ENCODE data around the gene MPPED2.

The MPPED2 gene

DNA sequence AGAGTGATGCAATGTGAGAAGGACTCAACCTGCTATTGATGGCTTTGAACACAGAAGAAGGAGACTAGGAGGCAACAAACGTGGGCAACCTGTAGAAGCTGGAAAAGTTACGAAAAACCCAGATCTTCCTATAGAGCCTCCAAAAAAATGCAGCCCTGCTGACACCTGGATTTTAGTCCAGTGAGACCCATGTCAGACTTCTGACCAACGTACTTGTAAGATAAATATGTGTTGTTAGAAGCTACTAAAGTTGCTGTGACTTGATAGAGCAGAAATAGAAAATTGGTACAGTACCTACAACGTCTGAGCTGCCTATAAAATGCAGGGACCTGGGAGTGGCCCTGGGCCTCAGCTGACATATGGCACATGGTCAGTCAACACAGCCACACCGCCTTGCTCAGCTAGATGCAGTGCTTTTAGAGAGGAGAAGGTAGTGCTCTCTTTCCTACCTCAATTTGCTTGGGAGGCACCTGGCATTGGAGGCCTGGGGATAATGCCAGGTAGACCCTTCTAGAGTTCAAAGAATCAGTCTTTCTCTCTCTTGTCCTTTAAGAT is 165.8 kb downstream of the MPPED2 start:
- no peak for DNase-seq (ENCODE audit: low read depth)

GRCh38 chr11:30414806-30415205 is 171.3 kb downstream of the MPPED2 start:
- no peak for DNase-seq (ENCODE audit: low read depth)

DNA sequence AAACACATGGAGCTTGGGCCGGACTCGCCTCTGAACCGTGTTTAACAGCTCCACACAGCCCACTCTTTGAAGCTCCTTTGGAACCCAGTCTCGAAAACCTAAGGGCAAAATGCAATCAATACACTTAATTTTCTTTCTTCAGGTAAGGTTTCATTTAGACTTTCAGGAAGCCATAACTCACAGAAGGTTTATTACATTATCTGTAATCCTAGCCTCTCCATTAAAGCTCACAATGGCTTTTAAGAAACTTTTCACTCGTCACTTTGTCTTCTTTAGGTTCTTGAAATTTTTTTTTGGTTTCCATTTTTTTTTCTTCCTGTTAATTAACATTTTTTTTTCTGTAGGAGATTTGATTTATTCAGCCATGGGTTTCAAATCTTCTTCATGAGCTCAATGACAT is 171.9 kb downstream of the MPPED2 start:
- DNase-seq (ENCODE audit: low read depth): no peak

GRCh38 chr11:30412509-30412908 is 173.6 kb downstream of the MPPED2 start:
- no peak for DNase-seq (ENCODE audit: low read depth)

DNA sequence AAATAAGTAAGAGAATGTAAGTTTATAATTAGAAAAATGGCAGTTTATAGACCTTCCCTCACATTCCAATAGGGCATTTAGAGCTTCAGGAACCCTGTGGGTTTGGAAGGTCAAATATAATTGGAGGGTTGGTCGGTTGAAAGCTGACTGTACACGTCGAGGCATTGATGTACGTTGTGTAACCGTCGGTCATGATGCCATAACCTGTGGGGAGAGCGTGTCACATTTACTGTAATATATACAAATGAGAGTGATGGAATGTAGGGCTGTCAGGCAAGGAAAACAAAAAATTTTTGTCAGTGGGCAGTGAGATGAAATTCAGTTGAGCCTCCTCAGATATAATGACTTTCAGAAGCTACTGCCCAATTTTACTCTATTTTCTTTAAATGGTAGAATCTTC is 174.8 kb downstream of the MPPED2 start:
- no peak for DNase-seq (ENCODE audit: low read depth)

DNA sequence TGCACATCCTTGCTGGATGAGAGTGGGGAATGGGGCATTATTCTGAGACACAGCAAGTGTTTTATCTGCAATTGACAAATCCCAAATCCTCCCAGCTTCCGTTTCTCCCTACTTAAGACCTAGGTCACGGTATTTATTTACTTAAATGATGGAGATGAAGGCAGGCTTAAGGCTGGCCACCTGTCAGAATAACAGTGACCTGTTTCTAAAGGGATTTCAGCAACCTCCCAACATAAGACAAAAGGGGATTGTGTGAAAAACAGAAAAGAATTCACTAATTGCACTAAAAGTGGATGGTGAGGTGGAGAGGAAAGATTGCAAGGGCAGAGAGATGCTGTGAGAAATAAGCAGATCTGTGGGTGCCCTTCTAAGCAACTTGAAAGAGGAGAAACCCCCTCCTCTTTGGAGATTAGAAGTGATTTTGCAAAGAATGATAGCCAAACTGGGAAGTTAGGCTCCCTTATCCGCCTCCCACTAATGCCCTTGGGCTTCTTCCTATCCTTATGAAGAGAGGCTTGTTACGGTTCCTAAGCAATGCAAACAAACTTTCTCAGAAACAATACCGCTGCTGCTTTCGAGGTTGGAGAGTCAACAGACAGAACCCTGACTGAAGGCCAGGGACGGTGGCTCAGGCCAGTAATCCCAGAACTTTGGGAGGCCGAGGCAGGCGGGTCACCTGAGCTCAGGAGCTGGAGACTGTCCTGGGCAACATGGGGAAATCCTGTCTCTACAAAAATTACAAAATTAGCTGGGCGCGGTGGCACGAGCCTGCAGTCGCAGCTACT is 179.0 kb downstream of the MPPED2 start:
- no peak for DNase-seq (ENCODE audit: low read depth)

GRCh38 chr11:30405385-30405784 is 180.8 kb downstream of the MPPED2 start:
- DNase-seq (ENCODE audit: low read depth): no peak

DNA sequence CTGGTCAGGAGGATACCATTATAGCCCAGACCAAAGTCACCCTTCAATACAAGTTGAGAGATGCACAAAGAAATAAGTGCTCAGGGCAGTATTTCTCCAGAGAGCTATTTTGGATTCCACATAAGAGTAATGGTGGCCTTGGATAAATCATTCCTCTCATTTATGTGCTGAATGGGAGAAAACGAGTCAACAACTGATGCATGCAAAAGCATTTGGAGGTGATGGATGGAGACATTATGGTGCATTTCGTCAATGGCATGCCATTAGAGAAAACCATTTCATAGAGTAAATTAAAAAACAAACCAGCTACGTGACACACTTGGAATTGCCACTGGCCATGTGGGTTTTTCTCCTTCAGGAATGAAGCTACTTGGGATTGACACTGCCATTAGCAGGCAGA is 182.0 kb downstream of the MPPED2 start:
- DNase-seq (ENCODE audit: low read depth): no peak

DNA sequence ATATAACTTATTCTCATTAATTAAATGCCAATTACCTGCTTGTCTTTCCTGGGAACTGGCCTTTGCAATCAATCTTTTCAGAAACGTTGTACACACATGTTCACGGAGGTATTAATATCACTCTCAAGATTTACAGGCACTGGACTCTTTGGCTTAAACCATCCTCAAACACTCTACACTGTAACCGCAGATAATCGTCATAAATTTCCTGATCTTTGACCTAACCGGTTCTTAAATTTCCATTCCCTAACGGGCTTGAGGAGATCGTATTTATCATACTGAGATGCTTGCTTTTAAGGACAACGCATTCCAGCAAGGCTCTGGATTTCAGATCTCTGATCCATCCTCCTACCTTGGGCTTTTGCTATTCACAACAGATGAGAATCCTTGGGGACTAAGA is 190.4 kb downstream of the MPPED2 start:
- no peak for DNase-seq (ENCODE audit: low read depth)

DNA sequence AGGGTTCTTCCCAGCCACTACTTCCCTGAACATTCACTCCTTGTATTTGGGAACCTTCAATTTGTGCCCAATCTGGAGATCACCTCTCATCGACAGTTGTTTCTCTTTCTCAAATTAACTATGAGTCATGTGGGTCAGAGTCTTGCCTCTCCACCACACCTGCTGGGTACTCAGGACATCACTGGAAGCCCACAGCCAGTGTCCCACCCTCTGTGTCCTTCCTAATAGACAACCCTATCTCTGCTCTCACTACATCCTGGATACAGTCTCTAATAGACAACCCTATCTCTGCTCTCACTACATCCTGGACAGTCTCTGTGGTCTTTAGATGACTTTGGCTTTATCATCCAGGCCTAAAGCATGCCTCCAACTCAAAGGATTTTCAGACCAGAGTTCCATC is 193.1 kb downstream of the MPPED2 start:
- no peak for DNase-seq (ENCODE audit: low read depth)

GRCh38 chr11:30392221-30392784 is 193.8 kb downstream of the MPPED2 start:
- DNase-seq (ENCODE audit: low read depth): no peak

DNA sequence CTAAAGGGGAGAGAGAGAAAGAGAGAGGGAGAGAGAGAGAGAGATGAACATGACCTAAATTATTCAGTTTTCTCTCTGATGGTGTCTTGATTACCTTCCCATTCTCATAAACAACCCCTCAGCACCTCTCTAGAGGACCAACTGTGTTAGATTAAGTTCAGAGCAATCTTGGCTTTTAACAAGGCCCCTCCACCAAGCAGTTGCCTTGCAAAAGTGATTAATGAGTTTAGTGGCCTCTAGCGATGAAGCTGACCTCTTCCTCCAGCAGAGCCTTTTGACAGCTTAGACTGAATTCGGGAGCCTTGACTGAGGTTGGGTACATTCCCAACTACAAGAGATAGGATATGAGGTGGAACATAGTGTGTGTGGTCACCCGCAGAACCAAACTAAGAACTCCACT is 197.2 kb downstream of the MPPED2 start:
- DNase-seq (ENCODE audit: low read depth): no peak

DNA sequence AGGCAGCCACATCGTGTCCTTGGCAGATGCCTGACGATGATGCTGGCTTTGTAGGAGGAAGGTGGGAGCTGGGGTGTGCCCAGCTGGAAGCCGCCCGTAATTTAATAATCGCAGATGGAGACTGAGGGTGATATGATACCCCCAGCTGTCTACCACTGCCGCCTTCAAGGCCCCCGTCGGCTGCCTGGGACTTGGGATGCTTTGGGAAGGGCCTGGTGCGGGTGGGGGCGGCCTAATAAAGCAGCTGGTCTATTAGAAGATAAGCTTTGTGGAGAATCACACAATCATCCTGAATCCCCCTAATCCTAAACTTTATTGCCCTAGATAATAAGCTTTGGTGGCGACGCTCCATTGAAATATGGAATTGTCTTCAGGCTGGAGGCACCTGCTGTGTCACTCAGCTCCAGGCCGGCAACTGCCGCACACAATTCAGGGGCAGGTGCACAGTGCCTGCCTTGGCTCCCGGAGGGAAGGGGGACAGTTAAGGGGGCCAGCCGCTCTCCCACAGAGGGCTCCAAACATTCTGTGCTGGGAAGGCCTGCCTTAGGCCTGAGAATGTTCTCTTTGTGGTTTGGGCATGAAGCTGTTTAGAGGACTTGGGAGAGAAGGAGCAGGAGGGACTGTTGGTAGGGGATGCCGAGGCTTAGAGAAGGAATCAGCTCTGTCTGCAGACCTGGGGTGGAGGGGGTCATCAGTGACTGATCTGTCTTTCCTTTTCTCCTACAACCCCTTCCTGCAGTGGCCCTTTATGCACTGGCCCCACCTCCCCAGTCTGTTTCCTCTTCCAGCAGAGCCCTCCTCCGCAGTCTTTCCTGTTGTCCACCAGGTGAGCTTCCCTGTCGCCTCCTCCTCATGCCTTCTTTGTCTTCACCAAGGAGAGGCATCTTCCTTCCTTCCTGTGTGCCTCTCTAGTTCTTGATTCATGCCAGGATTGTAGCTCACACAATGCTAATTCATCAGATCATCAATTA is 198.0 kb downstream of the MPPED2 start:
- DNase-seq (ENCODE audit: low read depth): no peak

DNA sequence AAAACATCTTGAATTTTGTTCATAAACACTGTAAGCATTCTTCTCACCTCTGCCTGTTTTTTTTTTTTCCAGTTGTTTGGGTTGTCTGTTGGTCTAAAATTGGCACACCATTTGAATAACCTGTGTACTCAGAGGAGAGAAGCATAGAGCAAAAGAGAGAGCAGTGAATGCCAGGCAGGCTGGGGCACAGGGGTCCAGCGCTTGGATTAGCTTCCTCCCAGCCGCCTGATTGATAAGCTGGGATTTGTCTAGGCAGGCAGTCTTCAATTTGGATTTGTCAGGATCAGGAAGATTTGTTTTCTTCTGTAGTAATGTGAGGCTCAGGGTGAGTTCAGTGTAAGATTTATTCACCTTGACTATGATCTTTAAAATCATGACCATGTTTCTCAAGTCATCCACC is 204.3 kb downstream of the MPPED2 start:
- DNase-seq (ENCODE audit: low read depth): no peak

DNA sequence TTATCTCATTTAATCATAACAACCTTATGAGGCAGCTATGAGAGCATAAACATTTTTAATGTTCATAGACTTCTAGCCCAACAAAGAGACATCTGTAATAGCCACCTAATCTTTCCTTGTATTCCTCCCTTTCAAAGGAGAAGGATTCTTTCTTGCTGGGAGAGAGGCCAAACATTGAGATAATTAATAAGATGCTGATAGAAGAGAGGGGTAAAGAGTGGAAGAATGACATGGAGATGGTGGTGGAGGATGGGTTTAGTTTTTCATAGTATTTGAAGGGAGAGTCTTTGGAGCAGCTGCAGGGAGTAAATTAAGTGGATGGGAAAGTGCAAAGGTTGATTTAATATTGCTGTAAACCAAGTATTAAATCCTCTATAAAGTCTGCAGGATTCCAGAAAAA is 205.3 kb downstream of the MPPED2 start:
- DNase-seq (ENCODE audit: low read depth): no peak

DNA sequence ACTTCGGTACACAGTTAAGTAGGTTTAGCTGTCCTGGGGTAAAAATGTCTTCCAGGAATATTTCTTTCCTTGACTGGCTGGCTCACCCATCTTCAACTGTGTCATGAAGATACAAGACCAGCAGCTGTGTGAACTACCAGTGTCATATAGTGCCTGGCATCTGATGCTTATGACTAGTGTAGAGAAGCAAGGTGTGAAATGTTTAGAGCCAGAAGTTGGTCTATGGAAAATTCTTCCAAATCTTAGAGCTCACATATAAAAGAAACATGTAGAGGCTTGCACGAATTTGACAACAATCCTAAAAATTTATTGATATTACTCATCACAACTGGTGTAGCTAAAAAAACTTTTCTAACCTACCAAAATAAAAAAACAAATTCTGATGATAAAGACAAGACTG is 208.8 kb downstream of the MPPED2 start:
- no peak for DNase-seq (ENCODE audit: low read depth)

- DNase-seq (ENCODE audit: low read depth): no peak
Measured at GRCh38 chr11:30370164-30370563, 216.0 kb downstream of the MPPED2 start.

DNA sequence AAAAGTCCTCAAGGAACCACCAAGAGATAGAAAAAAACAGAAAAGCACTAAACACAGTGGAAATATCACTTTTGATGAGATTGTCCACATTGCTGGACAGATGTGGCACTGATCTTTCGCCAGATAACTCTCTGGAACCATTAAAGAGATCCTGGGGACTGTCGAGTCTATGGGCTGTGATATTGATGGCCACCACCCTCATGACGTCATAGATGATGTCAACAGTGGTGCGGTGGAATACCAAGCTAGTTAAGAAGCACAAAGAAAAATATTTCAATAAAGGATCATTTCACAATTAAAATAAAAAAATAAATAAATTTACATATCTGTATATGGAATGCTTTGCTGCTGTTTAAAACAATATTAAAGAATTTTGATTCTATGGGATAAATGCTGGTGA is 217.8 kb downstream of the MPPED2 start:
- DNase-seq (ENCODE audit: low read depth): no peak

DNA sequence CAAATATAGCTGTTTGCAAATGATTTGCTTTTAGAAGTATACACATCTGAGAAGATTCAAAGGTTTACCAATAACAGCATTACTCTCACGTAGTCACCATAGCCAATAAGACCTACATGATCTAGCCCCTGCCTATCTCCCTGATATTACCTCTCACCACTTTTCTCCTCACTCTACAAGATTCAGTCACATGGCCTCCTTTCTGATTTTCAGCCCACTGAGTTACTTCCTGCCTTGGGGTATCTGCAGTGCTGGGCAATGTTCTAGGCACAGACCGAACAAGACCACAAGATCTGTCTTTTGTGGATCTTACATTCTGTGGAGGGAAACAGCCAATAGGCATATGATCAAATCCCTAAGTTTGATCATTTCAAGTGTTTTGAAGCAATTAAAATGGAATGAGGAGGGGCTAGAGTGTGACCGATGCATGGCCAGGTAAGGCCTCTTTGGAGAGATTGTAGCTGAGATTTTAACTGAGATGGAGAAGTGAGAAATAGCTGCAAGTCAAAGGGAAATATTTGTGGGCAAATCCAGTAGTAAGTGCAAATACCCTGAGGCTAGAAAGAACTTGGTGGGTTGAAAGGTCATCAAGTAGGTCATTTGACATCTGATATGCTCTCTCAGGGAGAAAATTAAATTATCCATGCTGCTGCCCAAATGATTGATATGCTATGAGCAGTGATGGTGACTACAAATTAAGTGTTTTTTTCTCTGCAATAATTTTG is 220.2 kb downstream of the MPPED2 start:
- no peak for DNase-seq (ENCODE audit: low read depth)

DNA sequence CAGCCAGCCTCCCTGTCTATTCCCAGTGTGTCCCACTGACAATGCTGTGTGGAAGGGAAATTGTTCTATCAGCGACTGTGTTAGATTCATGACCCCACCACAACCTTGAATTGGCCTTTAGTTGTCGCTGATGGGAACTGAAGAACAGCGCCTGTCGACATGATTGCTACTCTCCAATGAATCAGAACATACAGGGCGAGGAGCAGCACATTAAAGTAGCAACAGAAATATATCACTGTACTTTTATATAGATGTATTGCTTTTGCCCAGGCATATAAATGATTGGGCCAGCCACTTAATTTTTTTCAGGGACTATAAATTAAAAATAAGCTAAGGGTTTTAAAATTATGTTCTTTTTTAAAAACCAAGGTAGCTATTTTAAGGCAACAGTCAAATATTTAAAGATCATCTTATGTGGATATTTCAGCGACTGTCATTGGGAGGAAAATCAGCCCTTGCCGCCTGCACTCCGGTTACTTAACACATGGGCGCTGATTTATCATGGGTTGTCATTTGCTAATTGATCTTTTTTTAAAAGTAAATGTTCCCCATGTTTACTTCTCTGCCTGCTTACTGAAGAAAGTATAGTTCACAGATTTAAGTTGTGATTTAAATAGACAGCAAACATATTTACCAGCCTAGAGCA is 221.2 kb downstream of the MPPED2 start:
- no peak for DNase-seq (ENCODE audit: low read depth)

GRCh38 chr11:30364139-30364836 is 221.9 kb downstream of the MPPED2 start:
- DNase-seq (ENCODE audit: low read depth): no peak

All from stimulated activated CD8-positive, alpha-beta memory T cell treated with anti-CD3 and anti-CD28 coated beads, Interleukin-15, amount 100 ng/mL, for 24 hours (primary cell).